OCI-LY7 (cell line): ENCODE results near the gene LIAS. TPM values are rescaled to one million over a fixed set of nuclear protein-coding genes. Genes with fewer than 3 reads are reported as not detected.
"Not testable (repeated sequence)": the region's sequence is repeated elsewhere in the genome, so short reads cannot be mapped to it uniquely, and the experiment has no call there.

ENCODE experiments used
- BruUV-seq: library from RNA; stranded (reverse); fragments of 400-500 nt; replicated peaks from 2 replicates; lab custom pipeline; 2021; lab: Mats Ljungman, UMichigan
- CTCF ChIA-PET: fragments of 300-600 bp; sonication (Branson Sonifier 250); formaldehyde crosslinking; loops from one replicate; lab custom pipeline; 2022; ENCODE audit warnings: antibody characterized with exemption; ENCODE audit not compliant: unreplicated experiment; lab: Charles Lee
- POLR2A ChIA-PET: fragments of 300-600 bp; sonication (Branson Sonifier 250); formaldehyde crosslinking; loops from one replicate; lab custom pipeline; 2022; ENCODE audit warnings: antibody characterized with exemption; lab: Charles Lee
- DNase-seq: peaks from one replicate; pipeline ENCODE4 v3.0.0-alpha.2; 2015; ENCODE audit warnings: low spot score
- H2AFZ ChIP-seq: fragments of 200-600 bp; sonication (generic), shearing (Covaris generic); 2 replicates; pipeline ENCODE4 v1.6.1; 2014; ENCODE audit warnings: mild to moderate bottlenecking, antibody characterized with exemption, low read length, moderate library complexity
- H3K27ac ChIP-seq: fragments of 200-600 bp; sonication (generic); 2 replicates; pipeline ENCODE4 v1.5.1; 2014; ENCODE audit warnings: mixed run types, low read depth, mild to moderate bottlenecking, moderate library complexity, low read length, inconsistent platforms; ENCODE audit not compliant: poor library complexity, severe bottlenecking
- H3K36me3 ChIP-seq: fragments of 200-600 bp; sonication (generic); 2 replicates; pipeline ENCODE4 v1.6.1; 2014; ENCODE audit warnings: mild to moderate bottlenecking, antibody characterized with exemption, low read length, moderate library complexity, mixed read lengths; ENCODE audit not compliant: insufficient read depth
- H3K4me1 ChIP-seq: fragments of 200-600 bp; sonication (generic); 2 replicates; pipeline ENCODE4 v1.5.1; 2014; ENCODE audit warnings: mild to moderate bottlenecking, low read length; ENCODE audit not compliant: insufficient read depth, poor library complexity, severe bottlenecking
- H3K4me2 ChIP-seq: fragments of 200-600 bp; sonication (generic); 2 replicates; pipeline ENCODE4 v1.6.1; 2014; ENCODE audit warnings: mild to moderate bottlenecking, low read length
- H3K4me3 ChIP-seq: fragments of 200-600 bp; sonication (generic); 2 replicates; pipeline ENCODE4 v1.5.1; 2014; ENCODE audit warnings: mild to moderate bottlenecking, low read depth, low read length; ENCODE audit not compliant: poor library complexity, severe bottlenecking
- H3K79me2 ChIP-seq: fragments of 200-600 bp; sonication (generic); 2 replicates; pipeline ENCODE4 v1.6.1; 2016; ENCODE audit warnings: low read depth, mild to moderate bottlenecking, low read length, moderate library complexity, mixed read lengths; ENCODE audit not compliant: insufficient read depth
- H3K9me2 ChIP-seq: fragments of 200-600 bp; sonication (generic); 2 replicates; pipeline ENCODE4 v1.6.1; 2016; ENCODE audit warnings: mild to moderate bottlenecking, low read length, mixed read lengths; ENCODE audit not compliant: insufficient read depth
- H3K9me3 ChIP-seq: fragments of 200-600 bp; sonication (generic); 2 replicates; pipeline ENCODE4 v1.6.1; 2014; ENCODE audit warnings: mild to moderate bottlenecking, mixed run types, low read length, mixed read lengths
- H4K20me1 ChIP-seq: fragments of 200-600 bp; sonication (generic); 2 replicates; pipeline ENCODE4 v1.6.1; 2014; ENCODE audit warnings: mild to moderate bottlenecking, antibody characterized with exemption, low read length, moderate library complexity, mixed read lengths; ENCODE audit not compliant: insufficient read depth
- CTCF ChIP-seq: fragments of 200-600 bp; sonication (generic); conservative IDR thresholded peaks from 2 replicates; pipeline ENCODE4 v1.5.1; 2014; ENCODE audit warnings: mild to moderate bottlenecking, antibody characterized with exemption, low read length, moderate library complexity, mixed read lengths
- EZH2phosphoT487 ChIP-seq: fragments of 200-600 bp; sonication (generic); IDR thresholded peaks from 2 replicates; pipeline ENCODE4 v1.6.1; 2018; ENCODE audit warnings: low read depth, borderline replicate concordance, mild to moderate bottlenecking, mixed run types, antibody characterized with exemption, low read length, moderate library complexity, mixed read lengths
- intact Hi-C: fragments of 100-400 bp; cut with micrococcal nuclease; formaldehyde crosslinking; loops from one replicate; pipeline ENCODE4 v1.10.0; 2022; ENCODE audit not compliant: unreplicated experiment
- total RNA-seq, 2 experiments: library from RNA; depleted of rRNA in 1 of 2; stranded (reverse); fragments of >200 nt in 1 of 2; shearing (Covaris generic) in 1 of 2; gene quantifications; 2 replicates each; pipeline ENCODE4 v1.2.3, GENCODE V29; 2014 to 2022

Gene LIAS
- total RNA-seq, 2 experiments from 2014 or later, result 12.7 to 28.3 TPM

GRCh38 chr4:39497909-39498726 is 39.3 kb downstream of the LIAS start:
- CTCF ChIA-PET, result no interaction called here
- no peaks in the 10 kb centered on the region for H3K4me1 ChIP-seq
- H3K36me3 ChIP-seq, result peaks cover 23% of the 10 kb centered on the region; the same call in 1 of the 2 replicates
- no peak overlapping the region for H3K27ac ChIP-seq
- H3K4me2 ChIP-seq, result no peak overlapping the region
- H3K79me2 ChIP-seq, result no peaks in the 10 kb centered on the region
- POLR2A ChIA-PET, result interaction anchor here (0.9 kb wide), 1 partner anchor 707 kb away, joined by 3 read pairs; no protein-coding TSS in a partner anchor
- TF ChIP-seq CTCF (no peak), EZH2phosphoT487 (no peak)
- H3K9me2 ChIP-seq, result no peaks in the 10 kb centered on the region
- H3K9me3 ChIP-seq, result no peaks in the 10 kb centered on the region
- intact Hi-C loops, result no loop called here
- no peak for DNase-seq
- no peak overlapping the region for H3K4me3 ChIP-seq
- H2AFZ ChIP-seq, result no peak overlapping the region
- no peaks in the 10 kb centered on the region for H4K20me1 ChIP-seq
- no TSS peak for BruUV-seq

- Histone ChIP-seq H3K9me2 (no peaks in the 10 kb centered on the region), H3K4me1 (no peaks in the 10 kb centered on the region), H3K4me3 (no peak overlapping the region), H3K9me3 (no peaks in the 10 kb centered on the region), H4K20me1 (no peaks in the 10 kb centered on the region), H3K36me3 (peaks cover 28% of the 10 kb centered on the region), H3K27ac (no peak overlapping the region), H2AFZ (no peak overlapping the region), H3K4me2 (no peak overlapping the region), H3K79me2 (no peaks in the 10 kb centered on the region)
- no peak for DNase-seq
- ChIA-PET CTCF (no interaction called here), POLR2A (no interaction called here)
- no TSS peak for BruUV-seq
- no peak for TF ChIP-seq EZH2phosphoT487
- no peak for TF ChIP-seq CTCF
- intact Hi-C loops, result no loop called here
Observed at GRCh38 chr4:39498727-39499020, 39.8 kb downstream of the LIAS start.

- H4K20me1 ChIP-seq, result no peaks in the 10 kb centered on the region
- no peak for TF ChIP-seq EZH2phosphoT487
- no peak for TF ChIP-seq CTCF
- H3K4me2 ChIP-seq, result no peak overlapping the region
- H3K36me3 ChIP-seq, result peaks cover 56% of the 10 kb centered on the region
- no peak for DNase-seq
- H3K27ac ChIP-seq, result no peak overlapping the region
- H3K4me3 ChIP-seq, result no peak overlapping the region
- H3K9me3 ChIP-seq, result no peaks in the 10 kb centered on the region
- POLR2A ChIA-PET, result no interaction called here
- H2AFZ ChIP-seq, result no peak overlapping the region
- intact Hi-C loops, result no loop called here
- BruUV-seq, result no TSS peak
- no peaks in the 10 kb centered on the region for H3K79me2 ChIP-seq
- H3K9me2 ChIP-seq, result no peaks in the 10 kb centered on the region
- no peaks in the 10 kb centered on the region for H3K4me1 ChIP-seq
- CTCF ChIA-PET, result no interaction called here
Observed at GRCh38 chr4:39502019-39502663, 43.3 kb downstream of the LIAS start.

GRCh38 chr4:39502664-39503035 is 43.8 kb downstream of the LIAS start:
- DNase-seq, H3K79me2 ChIP-seq, H3K27ac ChIP-seq, H2AFZ ChIP-seq, H3K4me3 ChIP-seq, H3K9me3 ChIP-seq, intact Hi-C loops, BruUV-seq, H3K4me1 ChIP-seq, CTCF ChIA-PET, POLR2A ChIA-PET, H3K4me2 ChIP-seq, H4K20me1 ChIP-seq, H3K9me2 ChIP-seq: not testable (repeated sequence)
- peaks cover 61% of the 10 kb centered on the region for H3K36me3 ChIP-seq
